Rectal smooth muscle tissue (tissue), 1 donor: ENCODE results near the gene DENND1B.
"Not testable (repeated sequence)": the region's sequence is repeated elsewhere in the genome, so short reads cannot be mapped to it uniquely, and the experiment has no call there.

Experiments used
- H3K27ac ChIP-seq: one replicate; pipeline ENCODE4 v1.7.0; 2013; ENCODE audit warnings: low read depth, low read length, inconsistent platforms
- H3K27me3 ChIP-seq: one replicate; pipeline ENCODE4 v1.7.0; 2013; ENCODE audit warnings: low read length; ENCODE audit not compliant: control insufficient read depth, insufficient read depth
- H3K36me3 ChIP-seq: one replicate; pipeline ENCODE4 v1.7.0; 2013; ENCODE audit warnings: low read length; ENCODE audit not compliant: control insufficient read depth, insufficient read depth
- H3K4me1 ChIP-seq: one replicate; pipeline ENCODE4 v1.7.0; 2013; ENCODE audit warnings: low read length; ENCODE audit not compliant: control insufficient read depth, insufficient read depth
- H3K4me3 ChIP-seq: one replicate; pipeline ENCODE4 v1.7.0; 2013; ENCODE audit warnings: low read length
- H3K9ac ChIP-seq: one replicate; pipeline ENCODE4 v1.7.0; 2013; ENCODE audit warnings: low read length

DENND1B gene

GRCh38 chr1:197761654-197762053 is 13.6 kb downstream of the DENND1B start:
- no peak overlapping the region for H3K9ac ChIP-seq
- no peak overlapping the region for H3K27ac ChIP-seq
- H3K27me3 ChIP-seq, result no peaks in the 10 kb centered on the region
- H3K36me3 ChIP-seq, result no peaks in the 10 kb centered on the region
- no peak overlapping the region for H3K4me3 ChIP-seq
- H3K4me1 ChIP-seq, result no peaks in the 10 kb centered on the region

- not testable (repeated sequence) for H3K27ac ChIP-seq, H3K36me3 ChIP-seq, H3K4me1 ChIP-seq, H3K4me3 ChIP-seq, H3K27me3 ChIP-seq, H3K9ac ChIP-seq
These were observed 19.7 kb downstream of the DENND1B start for GRCh38 chr1:197755553-197755952.

GRCh38 chr1:197752652-197753164 is 22.6 kb downstream of the DENND1B start:
- H3K27me3 ChIP-seq, H3K4me1 ChIP-seq: not testable (repeated sequence)

GRCh38 chr1:197750366-197750765 is 24.9 kb downstream of the DENND1B start:
- no peaks in the 10 kb centered on the region for H3K4me1 ChIP-seq
- H3K36me3 ChIP-seq, result no peaks in the 10 kb centered on the region
- no peaks in the 10 kb centered on the region for H3K27me3 ChIP-seq
- no peak overlapping the region for H3K4me3 ChIP-seq
- no peak overlapping the region for H3K27ac ChIP-seq
- H3K9ac ChIP-seq, result no peak overlapping the region

More at GRCh38 chr1:197752652-197753164, 22.6 kb downstream of the DENND1B start:
- H3K36me3 ChIP-seq, H3K27ac ChIP-seq, H3K9ac ChIP-seq, H3K4me3 ChIP-seq: not testable (repeated sequence)

- H3K27me3 ChIP-seq, result no peaks in the 10 kb centered on the region
- no peaks in the 10 kb centered on the region for H3K36me3 ChIP-seq
- H3K9ac ChIP-seq, result no peak overlapping the region
These were observed 29.4 kb downstream of the DENND1B start for GRCh38 chr1:197745911-197746310.

GRCh38 chr1:197744979-197745378 is 30.3 kb downstream of the DENND1B start:
- H3K4me3 ChIP-seq, result no peak overlapping the region
- H3K9ac ChIP-seq, result no peak overlapping the region
- no peaks in the 10 kb centered on the region for H3K36me3 ChIP-seq
- no peak overlapping the region for H3K27ac ChIP-seq
- H3K4me1 ChIP-seq, result no peaks in the 10 kb centered on the region
- H3K27me3 ChIP-seq, result no peaks in the 10 kb centered on the region

More at GRCh38 chr1:197745911-197746310, 29.4 kb downstream of the DENND1B start:
- H3K4me1 ChIP-seq, result no peaks in the 10 kb centered on the region
- no peak overlapping the region for H3K27ac ChIP-seq
- H3K4me3 ChIP-seq, result no peak overlapping the region

- no peak overlapping the region for H3K9ac ChIP-seq
- H3K27me3 ChIP-seq, result no peaks in the 10 kb centered on the region
- H3K4me3 ChIP-seq, result no peak overlapping the region
- no peak overlapping the region for H3K27ac ChIP-seq
- no peaks in the 10 kb centered on the region for H3K36me3 ChIP-seq
- no peaks in the 10 kb centered on the region for H3K4me1 ChIP-seq
These were observed 31.7 kb downstream of the DENND1B start for GRCh38 chr1:197743578-197743977.

GRCh38 chr1:197740992-197741391 is 34.3 kb downstream of the DENND1B start:
- Histone ChIP-seq H3K27me3 (no peaks in the 10 kb centered on the region), H3K36me3 (no peaks in the 10 kb centered on the region), H3K9ac (no peak overlapping the region), H3K27ac (no peak overlapping the region), H3K4me1 (peaks cover 2% of the 10 kb centered on the region), H3K4me3 (no peak overlapping the region)

- H3K36me3 ChIP-seq, result no peaks in the 10 kb centered on the region
- H3K9ac ChIP-seq, result no peak overlapping the region
- H3K4me1 ChIP-seq, result peaks cover 2% of the 10 kb centered on the region
- no peaks in the 10 kb centered on the region for H3K27me3 ChIP-seq
- H3K27ac ChIP-seq, result no peak overlapping the region
- H3K4me3 ChIP-seq, result no peak overlapping the region
These were observed 36.4 kb downstream of the DENND1B start for GRCh38 chr1:197738927-197739326.

- H3K36me3 ChIP-seq, result no peaks in the 10 kb centered on the region
- H3K27me3 ChIP-seq, result no peaks in the 10 kb centered on the region
- H3K9ac ChIP-seq, result no peak overlapping the region
- H3K27ac ChIP-seq, result no peak overlapping the region
- peaks cover 2% of the 10 kb centered on the region for H3K4me1 ChIP-seq
- no peak overlapping the region for H3K4me3 ChIP-seq
These were observed 37.4 kb downstream of the DENND1B start for GRCh38 chr1:197737916-197738315.

- no peak overlapping the region for H3K9ac ChIP-seq
- H3K27ac ChIP-seq, result no peak overlapping the region
- no peaks in the 10 kb centered on the region for H3K27me3 ChIP-seq
- H3K4me1 ChIP-seq, result peaks cover 2% of the 10 kb centered on the region
- no peaks in the 10 kb centered on the region for H3K36me3 ChIP-seq
- H3K4me3 ChIP-seq, result no peak overlapping the region
These were observed 38.6 kb downstream of the DENND1B start for GRCh38 chr1:197736685-197737084.

GRCh38 chr1:197735461-197735860 is 39.8 kb downstream of the DENND1B start:
- Histone ChIP-seq H3K36me3 (no peaks in the 10 kb centered on the region), H3K9ac (no peak overlapping the region), H3K27me3 (no peaks in the 10 kb centered on the region), H3K27ac (no peak overlapping the region), H3K4me3 (no peak overlapping the region), H3K4me1 (peaks cover 2% of the 10 kb centered on the region)

GRCh38 chr1:197733324-197733723 is 42.0 kb downstream of the DENND1B start:
- Histone ChIP-seq H3K9ac (no peak overlapping the region), H3K36me3 (no peaks in the 10 kb centered on the region), H3K27me3 (no peaks in the 10 kb centered on the region), H3K4me3 (no peak overlapping the region), H3K4me1 (peaks cover under 1% of the 10 kb centered on the region), H3K27ac (no peak overlapping the region)
